GM12864 (cell line): ENCODE results near the gene GALNTL6.
"Not testable (repeated sequence)": the region's sequence is repeated elsewhere in the genome, so short reads cannot be mapped to it uniquely, and the experiment has no call there.

Source experiments
- DNase-seq: peaks from one replicate; pipeline ENCODE4 v3.0.0-alpha.2; 2011; ENCODE audit warnings: low read depth
- H3K4me3 ChIP-seq: 2 replicates; pipeline ENCODE4 v1.5.1; 2011; ENCODE audit warnings: mild to moderate bottlenecking, low read depth, low read length, control low read depth
- CTCF ChIP-seq: IDR thresholded peaks from 2 replicates; pipeline ENCODE4 v1.5.1; 2011; ENCODE audit warnings: low read depth, mild to moderate bottlenecking, moderate library complexity, low read length, control low read depth, inconsistent platforms; ENCODE audit errors: missing control alignments

The GALNTL6 gene

GRCh38 chr4:172974586-172974985 lies 1161.4 kb downstream of the GALNTL6 start:
- H3K4me3 ChIP-seq = no peak overlapping the region
- no peak for DNase-seq
- no peak for TF ChIP-seq CTCF

DNA sequence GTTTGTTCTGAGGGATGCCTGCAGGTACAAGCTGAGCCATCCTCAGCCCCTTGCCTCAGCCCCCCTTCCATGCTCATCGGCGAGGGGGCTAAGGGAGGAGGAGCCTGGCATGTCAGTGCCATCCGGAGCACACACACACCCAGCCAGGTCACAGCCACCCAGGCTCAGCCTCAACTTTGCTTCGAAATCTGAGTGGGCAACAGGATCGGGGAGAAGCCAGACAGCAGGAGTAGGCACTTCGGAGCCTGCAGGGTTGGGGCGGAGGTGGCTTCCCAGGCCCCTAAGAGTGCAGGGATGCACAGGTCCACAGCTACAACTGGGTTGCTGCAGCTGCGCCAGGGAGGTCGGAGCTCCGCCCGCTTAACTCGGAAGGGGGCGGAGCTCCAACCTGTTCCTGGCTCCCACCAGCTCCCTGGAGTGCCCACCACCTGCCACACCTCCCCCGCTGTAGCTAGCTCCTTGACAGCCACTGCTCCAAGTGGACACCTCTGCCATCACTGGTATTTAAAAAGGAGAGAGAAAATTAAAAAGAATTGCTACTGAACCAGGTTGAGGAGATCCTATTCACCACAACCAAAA lies 1162.5 kb downstream of the GALNTL6 start:
- no peak for DNase-seq
- no peak overlapping the region for H3K4me3 ChIP-seq
- TF ChIP-seq CTCF = no peak

DNA sequence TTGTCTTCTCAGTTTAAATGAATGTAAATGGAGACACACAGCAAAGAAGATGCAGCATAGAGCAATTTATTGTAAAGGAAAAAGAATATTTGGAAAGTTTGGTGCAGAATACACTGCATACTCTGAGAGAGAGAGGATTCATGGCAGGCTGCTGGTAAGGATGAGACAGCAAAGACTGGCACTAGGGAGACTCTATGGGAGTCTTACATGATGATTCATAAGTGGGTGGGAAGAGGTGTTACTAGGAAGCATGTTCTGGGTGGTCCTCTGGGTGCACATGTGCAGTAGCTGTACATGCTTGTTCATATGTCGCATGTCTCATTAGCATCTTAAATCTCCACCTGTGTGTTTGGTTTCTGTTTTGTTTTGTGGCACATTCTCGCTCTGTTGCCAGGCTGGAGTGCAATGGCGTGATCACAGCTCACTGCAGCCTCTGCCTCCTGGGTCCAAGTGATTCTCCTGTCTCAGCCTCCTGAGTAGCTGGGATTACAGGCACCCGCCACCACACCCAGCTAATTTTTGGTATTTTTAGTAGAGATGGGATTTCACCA lies 1164.4 kb downstream of the GALNTL6 start:
- H3K4me3 ChIP-seq, DNase-seq: not testable (repeated sequence)

DNA sequence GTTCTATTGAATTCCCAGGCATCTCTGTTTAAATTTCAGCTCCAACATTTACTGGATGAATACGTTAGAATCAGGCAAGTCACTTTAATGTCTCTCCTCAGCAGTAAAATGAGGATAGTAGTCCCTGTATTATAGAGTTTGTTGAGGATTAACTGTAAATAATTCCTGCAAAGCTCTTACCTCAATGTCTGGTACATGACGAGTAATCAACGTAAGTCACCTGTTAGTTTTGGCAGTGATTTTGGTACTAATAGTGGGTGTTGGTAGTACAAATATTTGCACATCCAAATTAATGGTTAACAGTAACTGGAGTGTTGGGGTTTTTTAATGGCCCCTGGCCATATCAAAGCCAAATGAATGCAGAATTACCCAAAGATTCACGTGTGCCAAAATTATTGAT lies 1165.6 kb downstream of the GALNTL6 start:
- H3K4me3 ChIP-seq = no peak overlapping the region
- no peak for TF ChIP-seq CTCF
- DNase-seq = no peak

DNA sequence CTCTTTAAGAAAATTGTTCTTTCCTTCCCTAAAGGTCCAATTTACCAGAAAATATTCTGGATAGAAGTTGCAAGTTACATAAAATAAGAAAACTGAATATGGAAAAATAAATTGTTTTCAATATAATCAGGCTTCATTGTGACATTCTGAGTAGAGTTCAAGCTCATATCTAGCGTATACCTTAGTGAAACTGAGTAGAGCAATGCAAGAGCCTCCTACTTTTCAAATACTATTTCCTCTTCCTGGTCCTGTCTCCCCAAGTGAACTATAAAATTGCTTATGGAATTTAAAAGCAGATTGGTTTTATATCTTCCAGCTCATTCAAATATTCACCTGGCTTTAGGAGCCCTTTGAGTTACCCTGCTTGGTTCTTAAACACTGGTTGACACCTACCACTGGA lies 1166.1 kb downstream of the GALNTL6 start:
- TF ChIP-seq CTCF = no peak
- H3K4me3 ChIP-seq = no peak overlapping the region
- no peak for DNase-seq

- no peak for TF ChIP-seq CTCF
- H3K4me3 ChIP-seq = no peak overlapping the region
- no peak for DNase-seq
These were observed 1167.0 kb downstream of the GALNTL6 start for GRCh38 chr4:172980219-172980618.

- no peak for TF ChIP-seq CTCF
- no peak for DNase-seq
- H3K4me3 ChIP-seq = no peak overlapping the region
These were observed 1169.0 kb downstream of the GALNTL6 start for GRCh38 chr4:172982151-172982590.
